ENCODE measurements around the gene SFMBT2.
A peak's percentile ranks its signal among the peaks of the same experiment; 100 is the strongest.

SFMBT2 gene

GRCh38 chr10:7362471-7362870 is 48.4 kb downstream of the SFMBT2 start:
- no peak for DNase-seq

GRCh38 chr10:7361316-7361715 is 49.5 kb downstream of the SFMBT2 start:
- no peak for DNase-seq

DNA sequence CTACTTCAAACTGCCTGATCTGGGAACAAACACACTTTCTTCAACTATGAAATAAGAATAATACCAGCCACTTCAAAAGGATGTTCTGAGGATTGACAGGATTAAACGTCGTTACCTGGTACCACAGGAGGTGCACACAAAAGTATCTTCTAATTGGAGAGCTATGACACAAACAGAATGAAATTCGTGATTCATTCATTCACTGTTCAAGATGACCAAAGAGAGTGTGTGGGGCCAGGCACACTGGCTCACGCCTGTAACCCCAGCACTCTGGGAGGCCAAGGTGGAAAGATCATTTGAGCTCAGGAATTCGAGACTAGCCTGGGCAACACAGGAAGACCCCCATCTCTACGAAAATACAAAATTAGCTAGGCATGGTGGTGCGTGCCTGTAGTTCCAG is 50.9 kb downstream of the SFMBT2 start:
- no peak for DNase-seq

- DNase-seq: no peak
These were observed 51.5 kb downstream of the SFMBT2 start for GRCh38 chr10:7359356-7359755.

DNA sequence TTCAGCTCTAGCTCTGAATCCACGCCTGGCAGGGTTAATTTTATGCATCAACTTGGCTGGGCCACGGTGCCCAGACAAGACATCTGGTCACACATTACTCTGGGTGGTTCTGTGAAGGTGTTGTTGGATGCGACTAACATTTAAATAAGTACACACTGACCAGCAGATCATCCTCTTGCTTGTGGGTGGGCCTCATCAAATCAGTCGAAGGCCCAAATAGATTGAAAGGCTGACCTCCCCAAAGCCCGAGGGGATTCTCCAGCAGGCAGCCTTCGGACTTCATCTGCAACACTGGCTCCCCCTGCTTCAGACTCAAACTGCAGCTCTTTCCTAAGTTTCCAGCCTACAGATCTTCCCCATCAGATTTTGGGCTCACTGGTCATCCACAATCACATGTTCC is 53.6 kb downstream of the SFMBT2 start:
- no peak for DNase-seq

GRCh38 chr10:7354330-7355047 is 56.3 kb downstream of the SFMBT2 start:
- peak; percentile 44 for DNase-seq

GRCh38 chr10:7351894-7352293 is 58.9 kb downstream of the SFMBT2 start:
- no peak for DNase-seq

DNA sequence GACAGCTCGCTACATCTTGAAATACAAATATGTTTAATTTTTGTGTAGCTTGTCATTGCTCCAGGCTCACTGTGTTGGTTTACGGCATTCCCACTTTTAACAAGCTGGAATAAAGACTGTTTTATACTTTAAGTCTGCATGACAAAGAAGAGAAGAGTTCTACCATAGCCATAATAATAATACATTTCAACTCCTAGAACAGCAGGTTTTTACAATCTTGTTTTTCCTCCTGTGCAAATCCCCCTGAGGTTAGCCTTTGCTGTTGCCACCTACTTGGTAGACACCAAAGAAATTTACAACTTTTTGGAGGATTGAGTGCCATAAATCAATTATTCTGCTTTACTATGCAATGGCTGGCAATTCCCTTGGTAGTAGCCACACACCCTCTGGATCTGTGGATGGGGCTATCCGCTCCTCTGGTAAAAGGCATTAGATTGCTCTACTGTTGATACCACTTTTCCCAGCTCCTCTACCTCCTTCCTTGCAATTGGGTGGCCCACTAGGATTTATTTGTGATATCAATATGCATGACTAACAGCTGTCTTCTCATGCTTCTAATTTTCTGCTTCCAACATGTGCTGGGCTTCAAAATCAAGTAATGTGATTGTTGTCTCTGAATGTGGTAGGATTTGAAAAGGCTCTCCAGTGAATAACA is 60.2 kb downstream of the SFMBT2 start:
- no peak for DNase-seq

GRCh38 chr10:7345717-7346116 is 65.1 kb downstream of the SFMBT2 start:
- no peak for DNase-seq

- no peak for DNase-seq
These were observed 67.8 kb downstream of the SFMBT2 start for GRCh38 chr10:7343040-7343439.

GRCh38 chr10:7340179-7340874 is 70.5 kb downstream of the SFMBT2 start:
- no peak for DNase-seq

DNA sequence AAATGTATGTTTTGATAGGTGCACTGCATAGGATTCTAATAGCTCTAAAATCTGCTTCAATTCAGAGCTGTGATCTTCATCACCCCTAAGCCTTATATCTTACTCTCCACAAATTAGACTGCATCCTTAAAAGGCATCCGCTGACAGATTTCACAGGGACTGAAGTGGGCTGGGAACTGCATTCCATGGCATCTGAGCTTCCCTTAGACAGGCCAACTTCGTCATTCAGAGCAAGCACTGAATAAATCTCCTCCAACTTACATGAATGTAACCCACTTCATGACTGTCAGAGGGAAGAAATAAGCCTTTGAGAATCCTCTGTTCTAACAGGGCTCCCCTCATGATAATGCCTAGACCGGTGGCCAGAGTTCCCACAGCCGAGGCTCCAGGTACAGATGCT is 71.3 kb downstream of the SFMBT2 start:
- no peak for DNase-seq

DNA sequence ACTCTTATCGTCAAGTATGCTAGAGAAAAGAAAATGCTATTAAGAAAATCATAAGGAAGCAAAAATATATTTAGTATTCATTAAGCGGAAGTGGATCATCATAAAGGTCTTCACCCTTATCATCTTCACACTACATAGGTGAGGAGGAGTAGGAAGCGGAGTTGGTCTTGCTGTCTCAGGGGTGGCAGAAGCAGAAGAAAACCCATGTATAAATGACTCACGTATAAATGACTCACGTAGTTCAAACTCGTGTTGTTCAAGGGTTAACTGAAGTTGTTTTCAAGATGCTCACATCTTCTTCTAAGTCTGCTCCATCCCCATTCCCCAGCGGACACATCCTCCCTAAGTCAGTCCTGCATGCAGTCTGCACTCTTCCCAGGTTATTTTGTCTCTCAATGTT is 72.4 kb downstream of the SFMBT2 start:
- DNase-seq: no peak

GRCh38 chr10:7337431-7338171 is 73.2 kb downstream of the SFMBT2 start:
- peak; percentile 62 for DNase-seq

DNA sequence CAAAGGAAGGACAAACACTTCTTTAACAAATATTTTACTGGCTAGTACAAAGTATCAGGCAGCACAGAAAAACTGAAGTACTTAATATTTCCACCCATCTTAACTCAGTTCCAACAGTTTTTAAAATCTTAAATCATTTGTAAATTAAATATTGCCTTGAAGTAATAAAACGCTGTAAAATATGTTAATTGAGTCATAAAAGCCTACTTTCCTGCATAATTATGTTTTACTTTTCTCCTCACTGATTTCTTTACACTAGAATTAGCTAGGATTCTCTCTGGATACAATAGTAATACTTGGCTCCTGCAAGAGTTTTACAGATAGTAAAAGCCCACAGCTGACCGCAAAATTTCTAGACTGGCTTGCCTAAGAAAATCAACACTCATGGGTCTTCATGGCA is 74.9 kb downstream of the SFMBT2 start:
- DNase-seq: no peak

DNA sequence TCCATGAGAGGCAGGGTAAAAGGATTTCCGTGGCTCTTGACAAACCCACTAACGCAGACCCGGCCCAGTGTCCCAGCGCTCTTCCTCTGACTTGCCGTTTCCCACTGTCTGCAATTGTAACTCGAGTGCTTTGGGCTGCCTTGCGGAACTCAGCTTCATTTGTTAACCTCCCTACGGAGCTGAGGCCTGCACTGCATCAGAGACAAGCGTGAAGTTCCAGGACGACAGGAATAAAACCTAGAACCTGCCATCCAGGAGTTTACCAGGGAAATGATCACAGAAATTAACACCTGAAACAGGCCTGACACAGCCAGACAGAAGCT is 76.2 kb downstream of the SFMBT2 start:
- no peak for DNase-seq

DNA sequence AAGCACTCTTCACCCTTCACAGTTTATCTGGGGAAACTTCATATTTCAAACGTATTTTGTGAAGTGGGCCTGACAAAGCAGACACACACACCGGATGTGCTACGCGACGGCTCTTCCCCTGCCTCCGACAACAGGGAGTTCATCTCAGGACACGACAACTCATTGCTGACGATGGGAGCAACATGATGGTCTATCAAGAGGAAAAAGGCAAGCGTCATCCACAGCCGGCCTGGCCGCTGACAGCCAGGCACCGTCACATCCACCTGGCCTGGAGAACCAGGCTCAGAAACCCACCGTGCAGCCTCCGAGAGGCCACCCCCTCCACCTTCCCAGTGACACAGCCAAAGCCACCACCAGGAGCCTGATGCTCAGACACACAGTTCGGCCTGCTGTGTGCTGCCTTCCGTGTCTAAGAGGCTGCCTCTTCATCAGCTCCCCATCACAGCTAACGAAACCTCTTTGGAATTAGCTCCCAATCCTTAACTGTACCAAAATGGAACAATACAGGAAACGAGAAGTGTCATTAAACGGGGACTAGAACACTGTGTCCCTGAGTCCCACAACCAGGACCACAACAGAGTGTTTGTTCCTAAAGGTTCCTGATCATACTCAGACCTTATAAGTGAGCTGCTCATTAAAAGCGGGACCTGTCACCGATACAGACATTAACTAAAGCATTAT is 76.7 kb downstream of the SFMBT2 start:
- DNase-seq: no peak

DNA sequence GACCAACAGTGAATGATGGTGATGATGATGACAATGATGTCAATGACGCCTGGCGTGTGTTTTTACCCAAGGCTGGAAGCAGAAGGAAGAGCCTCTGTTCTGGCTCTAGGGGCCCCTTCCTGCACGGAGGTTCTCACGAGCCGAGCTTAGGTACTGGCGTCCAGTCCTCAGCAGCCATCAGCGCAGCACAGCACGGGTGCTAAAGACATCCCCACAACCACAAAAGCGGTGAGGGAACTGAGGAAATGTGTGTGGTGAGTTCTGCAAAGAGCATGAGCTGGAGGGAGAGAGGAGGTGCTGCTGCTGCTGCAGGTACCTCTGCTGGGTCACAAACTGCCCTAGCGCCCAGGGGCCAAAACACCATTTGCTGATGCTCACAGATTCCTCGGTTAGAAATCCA is 81.6 kb downstream of the SFMBT2 start:
- DNase-seq: no peak

GRCh38 chr10:7327885-7328284 is 82.9 kb downstream of the SFMBT2 start:
- DNase-seq: no peak

DNA sequence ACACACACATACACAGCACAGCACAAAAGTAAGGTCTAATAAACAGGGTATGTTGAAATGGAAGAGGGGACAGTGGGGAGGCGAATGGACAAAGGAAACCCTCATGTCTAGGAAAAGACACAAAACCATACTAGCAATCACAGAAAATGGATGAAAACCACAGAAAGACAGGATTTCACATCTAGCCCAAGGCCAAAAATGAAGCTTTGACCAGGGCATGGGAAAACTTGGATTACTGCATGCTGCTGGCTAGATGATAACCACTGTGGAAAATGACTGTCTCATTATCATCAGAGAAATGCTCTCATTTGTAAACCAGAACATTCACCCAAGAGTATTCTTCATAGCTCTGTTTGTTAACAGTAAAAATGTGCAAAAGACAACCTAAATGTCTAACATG is 88.2 kb downstream of the SFMBT2 start:
- DNase-seq: no peak

DNA sequence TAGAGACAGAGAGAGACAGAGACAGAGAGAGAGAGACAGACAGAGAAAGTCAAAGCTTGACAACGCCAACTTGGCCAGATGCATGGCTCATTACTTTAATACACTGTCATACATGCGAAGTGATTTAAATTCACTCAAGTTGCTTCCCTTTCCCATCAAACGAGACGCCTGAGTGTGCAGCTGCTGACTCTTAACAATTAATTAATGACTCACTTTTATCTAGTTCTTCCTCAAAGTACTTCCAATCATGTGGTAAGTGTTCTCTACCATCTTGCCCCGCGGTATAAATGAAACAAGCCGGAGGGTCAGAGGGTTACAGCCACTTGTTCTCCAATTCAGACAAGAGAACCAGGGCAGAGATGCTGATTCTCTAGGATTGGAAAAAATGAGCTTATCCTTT is 90.8 kb downstream of the SFMBT2 start:
- no peak for DNase-seq

- DNase-seq: no peak
These were observed 91.2 kb downstream of the SFMBT2 start for GRCh38 chr10:7319632-7320031.

GRCh38 chr10:7318836-7319235 is 92.0 kb downstream of the SFMBT2 start:
- peak; percentile 14 for DNase-seq

Measured in hematopoietic multipotent progenitor cell treated with erythropoietin and hydrocortisone succinate and interleukin-3 and kit ligand, for 4 days (in vitro differentiated cells).